HL-60/S4 (cell line): ENCODE results near the gene TTLL7.

ENCODE experiments used
- in situ Hi-C: fragments of 300-500 bp; cut with MboI; formaldehyde crosslinking; loops from 2 replicates; pipeline ENCODE4 v1.14.3; 2022; ENCODE audit warnings: low sequenced_read_pairs

The TTLL7 gene

DNA sequence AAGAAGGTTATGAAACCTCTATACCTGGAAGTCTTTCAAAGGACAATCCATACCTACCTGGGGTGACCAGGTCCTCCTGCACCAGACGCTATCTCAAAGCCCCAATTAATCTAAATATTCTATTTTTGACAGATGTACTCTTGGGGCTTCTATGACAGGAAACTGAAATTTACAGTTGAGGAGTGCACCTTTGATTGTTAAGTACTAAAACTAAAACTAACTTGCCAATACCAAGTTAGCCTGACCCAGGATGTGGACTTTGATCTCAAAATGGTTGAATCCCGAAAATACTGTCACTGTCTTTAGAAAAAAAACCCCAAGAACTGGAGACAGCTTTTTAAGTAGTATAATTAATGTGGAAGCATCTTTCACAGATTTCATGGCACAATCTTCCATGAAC lies 162.4 kb downstream of the TTLL7 start:
- in situ Hi-C loops, result no loop called here

DNA sequence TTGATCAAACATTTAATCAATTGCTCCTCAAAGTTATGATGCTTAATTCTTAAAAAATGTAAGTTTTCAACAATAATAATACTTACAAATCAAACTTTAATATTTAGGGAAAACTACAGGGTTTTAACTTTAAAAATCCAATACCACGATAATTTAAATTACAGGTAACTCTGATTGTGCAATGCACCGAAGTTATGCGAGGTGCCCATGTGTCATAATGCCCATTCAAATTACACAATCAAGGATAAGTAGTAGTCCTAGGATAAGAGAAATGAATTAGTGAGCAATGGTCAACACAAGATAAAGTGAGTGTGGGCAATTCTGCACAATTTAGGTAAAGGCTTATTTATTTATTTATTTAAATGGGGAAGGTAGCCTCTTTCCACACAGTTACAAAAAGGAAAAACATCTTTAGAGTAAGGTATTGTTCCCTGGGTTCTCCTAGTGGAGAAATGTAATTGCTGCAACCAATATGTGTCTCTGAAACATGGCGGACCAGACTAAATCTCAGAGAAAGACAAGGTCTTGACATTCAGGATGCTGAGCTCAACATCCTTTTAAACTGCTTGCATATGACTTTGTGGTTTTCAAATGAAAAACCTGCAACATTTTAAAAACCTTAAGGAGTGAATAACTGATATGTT lies 164.2 kb downstream of the TTLL7 start:
- in situ Hi-C loops, result no loop called here

DNA sequence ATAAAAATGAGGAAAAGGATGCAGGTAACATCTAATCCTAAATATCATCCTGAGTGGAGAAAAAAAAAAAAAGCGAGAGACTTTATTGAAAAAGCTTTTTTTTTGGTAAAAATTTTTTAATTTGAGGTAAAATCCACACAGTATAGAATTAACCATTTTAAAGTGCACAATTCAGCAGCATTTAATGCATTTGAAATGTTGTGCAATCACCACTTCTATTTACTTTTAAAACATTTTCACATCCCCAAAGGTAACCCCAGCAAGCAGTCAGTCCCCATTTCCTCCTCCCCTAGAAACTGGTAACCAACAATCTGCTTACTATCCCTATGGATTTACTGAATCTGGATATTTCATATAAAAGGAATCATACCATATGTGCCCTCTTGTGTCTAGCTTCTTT lies 166.7 kb downstream of the TTLL7 start:
- in situ Hi-C loops, result no loop called here

DNA sequence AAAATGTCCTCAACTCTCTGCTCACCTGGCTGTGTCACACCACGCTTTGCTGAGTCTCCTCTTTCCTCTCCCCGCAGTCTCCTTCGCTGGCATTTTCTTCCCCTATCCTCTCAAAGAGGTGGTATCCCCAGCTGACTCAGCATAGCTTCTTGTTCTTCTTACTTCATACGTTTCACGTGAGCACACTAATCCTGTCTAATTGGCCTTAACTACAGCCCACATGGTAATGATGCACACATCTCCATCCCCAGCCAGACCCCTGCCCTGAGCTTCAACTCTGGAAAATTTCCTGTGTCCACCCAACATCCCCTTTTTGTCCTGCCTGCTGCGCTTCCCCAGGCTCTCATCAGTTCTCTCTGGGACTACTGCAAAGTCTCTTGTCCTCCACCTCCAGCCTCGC lies 169.8 kb downstream of the TTLL7 start:
- in situ Hi-C loops, result no loop called here

DNA sequence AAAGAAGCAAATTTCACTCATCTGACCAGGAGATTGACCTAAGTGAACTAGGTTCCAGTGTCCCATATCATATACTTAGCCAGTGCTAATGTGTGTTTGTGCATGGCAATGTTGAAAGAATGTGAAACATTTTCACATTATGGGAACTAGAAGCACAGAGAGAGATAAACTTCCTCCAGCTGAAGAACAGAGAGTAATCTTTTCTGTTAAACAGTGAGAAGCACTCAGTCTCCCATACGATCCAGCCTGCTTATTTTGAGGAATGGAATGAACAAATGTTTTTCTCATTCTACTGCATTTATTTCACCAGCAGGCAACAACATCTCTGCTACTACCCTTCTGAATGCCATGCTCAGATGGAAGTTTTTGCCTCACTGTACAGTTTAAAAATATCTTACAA lies 170.5 kb downstream of the TTLL7 start:
- in situ Hi-C loops, result no loop called here

DNA sequence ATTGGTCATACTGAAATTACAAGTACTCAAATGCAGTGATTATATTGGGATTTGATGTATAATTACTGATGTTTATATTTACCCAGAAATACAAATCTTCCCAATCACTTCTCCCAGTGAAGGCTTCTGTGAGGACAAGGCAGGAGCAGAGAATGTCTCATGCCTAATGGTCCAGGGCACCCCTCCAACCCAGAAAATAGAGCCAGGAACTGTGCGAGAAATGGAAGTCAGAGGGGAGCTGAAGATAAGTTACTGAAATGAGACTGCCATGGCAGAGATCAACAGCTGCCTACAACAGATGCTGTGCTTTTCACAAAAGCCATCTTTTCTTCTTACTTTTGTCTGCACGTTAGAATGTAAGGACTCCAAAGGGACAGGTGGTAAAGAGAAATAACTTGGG lies 171.2 kb downstream of the TTLL7 start:
- in situ Hi-C loops, result no loop called here

DNA sequence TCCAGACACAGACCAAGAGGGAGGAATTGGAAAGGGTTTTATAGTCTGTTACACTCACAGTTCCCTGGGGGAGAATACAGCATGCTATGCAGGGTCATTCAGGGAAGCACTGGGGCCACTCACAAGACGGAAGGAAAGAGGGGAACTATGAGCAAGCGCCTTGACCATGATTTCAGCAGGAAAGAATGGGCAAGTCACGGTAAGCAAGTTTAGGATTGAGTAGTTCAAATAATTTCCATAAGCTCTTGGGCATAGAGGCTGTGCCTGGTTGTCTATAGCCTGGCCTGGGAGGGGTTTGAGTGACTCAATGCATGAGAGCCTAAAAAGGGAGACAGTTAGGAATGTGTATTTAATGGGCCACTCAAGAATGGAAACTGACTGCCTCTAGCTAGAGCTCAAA lies 176.7 kb downstream of the TTLL7 start:
- in situ Hi-C loops, result no loop called here

DNA sequence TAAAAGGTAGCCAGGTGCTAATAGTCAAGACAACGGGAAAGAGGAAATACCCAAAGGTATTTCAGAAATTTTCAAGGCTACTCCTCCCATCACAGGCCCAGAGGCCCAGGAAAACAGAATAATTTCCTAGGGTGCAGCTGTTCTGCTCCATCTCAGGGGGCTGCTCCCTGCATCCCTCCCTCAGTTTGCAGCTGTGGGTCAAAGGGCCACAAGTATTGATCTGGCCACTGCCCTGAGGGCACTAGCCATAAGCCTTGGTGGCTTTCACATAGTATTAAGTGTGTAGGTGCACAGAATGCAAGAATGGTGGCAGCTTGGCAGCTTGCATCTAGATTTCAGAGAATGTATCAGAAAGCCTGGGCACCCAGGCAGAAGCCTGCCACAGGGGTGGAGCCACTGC lies 179.5 kb downstream of the TTLL7 start:
- in situ Hi-C loops, result no loop called here

DNA sequence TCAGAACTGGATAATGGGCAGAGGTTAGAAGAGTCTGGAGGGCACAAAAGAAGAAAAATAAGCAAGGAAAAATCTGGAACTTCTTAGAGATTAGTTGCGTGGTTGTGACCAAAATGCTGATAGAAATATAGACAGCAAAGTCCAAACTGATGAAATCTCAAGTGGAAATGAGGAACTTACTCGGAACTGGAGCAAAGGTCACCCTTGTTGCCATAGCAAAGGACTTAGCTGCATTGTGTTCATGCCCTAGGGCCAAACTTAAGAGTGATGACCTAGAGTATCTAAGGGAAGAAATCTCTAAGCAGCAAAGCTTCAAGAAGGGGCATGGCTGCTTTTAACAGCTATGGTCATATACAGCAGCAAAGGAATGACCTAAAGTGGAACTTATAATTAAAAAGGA lies 180.0 kb downstream of the TTLL7 start:
- in situ Hi-C loops, result no loop called here

DNA sequence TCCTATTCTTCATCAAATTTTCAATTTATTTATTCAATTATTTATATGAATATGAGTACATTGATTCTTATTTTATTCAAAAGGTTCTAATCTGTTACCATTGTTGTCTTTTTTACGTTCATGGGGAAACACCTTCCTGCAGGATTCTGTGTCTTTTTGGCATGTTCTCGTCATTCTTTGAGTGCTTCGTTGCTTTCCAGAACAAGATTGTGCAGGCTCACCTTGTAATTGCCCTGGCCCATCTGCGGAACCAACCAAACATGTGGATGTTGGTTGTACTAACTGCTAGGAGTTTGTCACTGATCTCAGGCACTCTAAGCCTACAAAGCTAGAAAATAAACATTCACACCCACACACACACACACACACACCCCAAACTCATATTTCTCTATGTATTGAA lies 182.1 kb downstream of the TTLL7 start:
- in situ Hi-C loops, result no loop called here

DNA sequence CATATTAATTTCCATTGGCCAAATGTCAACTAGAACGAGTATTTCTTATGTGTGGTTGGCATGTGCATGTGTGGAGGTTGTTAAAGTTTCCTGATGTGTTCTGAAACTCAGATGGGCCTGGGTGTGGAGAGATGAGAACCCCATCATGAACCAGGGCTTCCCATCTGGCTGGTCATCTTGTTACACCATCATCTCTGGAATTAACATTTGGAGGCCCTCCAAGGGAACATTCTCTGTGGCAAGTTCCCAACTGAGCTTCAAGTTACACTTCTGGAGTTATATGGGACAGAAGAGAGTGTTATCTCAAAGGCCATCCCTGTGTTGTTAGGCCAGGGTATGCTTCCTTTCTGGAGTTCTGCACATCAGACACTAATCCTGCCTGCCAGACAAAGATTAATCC lies 183.6 kb downstream of the TTLL7 start:
- in situ Hi-C loops, result no loop called here
